Ascending aorta (tissue), 2 donors: Measurements from ENCODE around the gene KDM6A. TPM values are rescaled to one million over a fixed set of nuclear protein-coding genes. Genes with fewer than 3 reads are reported as not detected.
"Not testable (repeated sequence)": the region's sequence is repeated elsewhere in the genome, so short reads cannot be mapped to it uniquely, and the experiment has no call there.

Source experiments
- DNase-seq, 2 donors: peaks; one replicate each; pipeline ENCODE4 v3.0.0-alpha.2; 2019; ENCODE audit warnings: low spot score in 2 of 2
- H3K27ac ChIP-seq, 2 donors: fragments of 200-600 bp; sonication (generic); one replicate each; pipeline ENCODE4 v1.5.1; 2016 to 2017; ENCODE audit warnings: mild to moderate bottlenecking in 1 of 2
- H3K27me3 ChIP-seq: fragments of 200-600 bp; sonication (generic); one replicate; pipeline ENCODE4 v1.5.1; 2017
- H3K36me3 ChIP-seq, 2 donors: fragments of 200-600 bp; sonication (generic); one replicate each; pipeline ENCODE4 v1.5.1; 2016
- H3K4me1 ChIP-seq, 2 donors: fragments of 200-600 bp; sonication (generic); one replicate each; pipeline ENCODE4 v1.5.1; 2016 to 2017; ENCODE audit warnings: mild to moderate bottlenecking in 1 of 2
- H3K4me3 ChIP-seq, 2 donors: fragments of 200-600 bp; sonication (generic); one replicate each; pipeline ENCODE4 v1.5.1; 2016 to 2017; ENCODE audit warnings: mild to moderate bottlenecking in 1 of 2
- H3K9me3 ChIP-seq, 2 donors: fragments of 200-600 bp; sonication (generic); one replicate each; pipeline ENCODE4 v1.5.1; 2016
- intact Hi-C: fragments of 100-400 bp; cut with DNase I; formaldehyde crosslinking; loops from one replicate; pipeline ENCODE4 v1.15.1; 2023
- total RNA-seq: library from RNA; depleted of rRNA; stranded (reverse); fragments of >200 nt; gene quantifications from one replicate; pipeline ENCODE4 v1.1.0, GENCODE V29; 2016
- TF ChIP-seq, protein P1 (sequence below), 3 experiments: fragments of 200-600 bp in 2 of 3; fragments of 450-650 bp in 1 of 3; sonication (generic) in 2 of 3; IDR thresholded peaks; one replicate each; pipeline ENCODE4 v1.5.1; 2016 to 2019; ENCODE audit warnings: antibody characterized with exemption in 3 of 3, mild to moderate bottlenecking in 1 of 3, moderate library complexity in 1 of 3

KDM6A gene
- total RNA-seq, 1 donor from 2014 or later, result 16.3 TPM

DNA sequence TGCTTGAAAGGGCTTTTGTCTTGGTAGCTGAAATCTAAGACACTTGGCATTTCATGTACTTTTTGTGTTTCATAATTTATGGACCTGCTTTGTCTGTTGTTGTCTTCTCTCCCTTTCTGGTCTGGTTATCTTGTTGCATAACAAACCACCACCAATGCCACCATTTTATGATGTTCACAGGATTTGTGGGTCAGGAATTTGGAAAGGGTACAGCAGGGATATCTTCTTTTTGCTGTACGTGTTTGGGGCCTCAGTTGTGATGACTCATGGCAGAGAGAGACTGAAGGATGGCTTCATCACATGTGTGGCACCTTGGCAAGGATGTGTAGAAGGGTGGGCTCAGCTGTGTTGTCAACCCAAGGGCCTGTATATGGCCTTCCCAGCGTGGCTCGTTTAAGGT, 35.2 kb downstream of the KDM6A start:
- Histone ChIP-seq H3K4me1 (peaks cover 6 to 13% of the 10 kb centered on the region in 2 donors), H3K27me3 (no peaks in the 10 kb centered on the region), H3K36me3 (no peaks in the 10 kb centered on the region), H3K9me3 (no peaks in the 10 kb centered on the region), H3K4me3 (no peak overlapping the region), H3K27ac (no peak overlapping the region)
- TF ChIP-seq, protein P1, sequence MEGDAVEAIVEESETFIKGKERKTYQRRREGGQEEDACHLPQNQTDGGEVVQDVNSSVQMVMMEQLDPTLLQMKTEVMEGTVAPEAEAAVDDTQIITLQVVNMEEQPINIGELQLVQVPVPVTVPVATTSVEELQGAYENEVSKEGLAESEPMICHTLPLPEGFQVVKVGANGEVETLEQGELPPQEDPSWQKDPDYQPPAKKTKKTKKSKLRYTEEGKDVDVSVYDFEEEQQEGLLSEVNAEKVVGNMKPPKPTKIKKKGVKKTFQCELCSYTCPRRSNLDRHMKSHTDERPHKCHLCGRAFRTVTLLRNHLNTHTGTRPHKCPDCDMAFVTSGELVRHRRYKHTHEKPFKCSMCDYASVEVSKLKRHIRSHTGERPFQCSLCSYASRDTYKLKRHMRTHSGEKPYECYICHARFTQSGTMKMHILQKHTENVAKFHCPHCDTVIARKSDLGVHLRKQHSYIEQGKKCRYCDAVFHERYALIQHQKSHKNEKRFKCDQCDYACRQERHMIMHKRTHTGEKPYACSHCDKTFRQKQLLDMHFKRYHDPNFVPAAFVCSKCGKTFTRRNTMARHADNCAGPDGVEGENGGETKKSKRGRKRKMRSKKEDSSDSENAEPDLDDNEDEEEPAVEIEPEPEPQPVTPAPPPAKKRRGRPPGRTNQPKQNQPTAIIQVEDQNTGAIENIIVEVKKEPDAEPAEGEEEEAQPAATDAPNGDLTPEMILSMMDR (IDR thresholded peaks at IDR 0.05), result no peak
- no peak for DNase-seq
- intact Hi-C loops, result no loop called here

DNA sequence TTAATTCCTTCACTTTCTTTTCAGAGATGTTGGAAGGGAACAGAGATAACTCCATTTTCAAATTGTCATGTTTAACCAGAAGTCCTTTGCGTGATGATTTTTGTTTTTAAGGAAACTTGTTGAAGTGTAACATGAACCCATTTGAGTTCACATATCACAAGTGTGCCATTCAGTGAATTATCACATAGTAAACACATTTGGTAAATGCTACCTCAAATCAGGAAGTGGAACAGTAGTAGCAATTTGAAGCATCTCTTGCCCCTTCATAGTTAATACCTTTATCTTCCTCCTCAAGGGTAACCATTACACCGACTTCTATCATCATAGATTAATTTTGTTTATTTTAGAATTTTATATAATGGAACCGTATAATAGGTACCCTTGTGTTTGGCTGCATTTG, 35.8 kb downstream of the KDM6A start:
- TF ChIP-seq, protein P1 (IDR thresholded peaks at IDR 0.05), result no peak
- no peak overlapping the region for H3K4me3 ChIP-seq
- H3K4me1 ChIP-seq, result peaks cover 6 to 16% of the 10 kb centered on the region in 2 donors
- no peak for DNase-seq
- no peaks in the 10 kb centered on the region for H3K27me3 ChIP-seq
- H3K36me3 ChIP-seq, result no peaks in the 10 kb centered on the region
- H3K27ac ChIP-seq, result no peak overlapping the region
- intact Hi-C loops, result no loop called here
- no peaks in the 10 kb centered on the region for H3K9me3 ChIP-seq

DNA sequence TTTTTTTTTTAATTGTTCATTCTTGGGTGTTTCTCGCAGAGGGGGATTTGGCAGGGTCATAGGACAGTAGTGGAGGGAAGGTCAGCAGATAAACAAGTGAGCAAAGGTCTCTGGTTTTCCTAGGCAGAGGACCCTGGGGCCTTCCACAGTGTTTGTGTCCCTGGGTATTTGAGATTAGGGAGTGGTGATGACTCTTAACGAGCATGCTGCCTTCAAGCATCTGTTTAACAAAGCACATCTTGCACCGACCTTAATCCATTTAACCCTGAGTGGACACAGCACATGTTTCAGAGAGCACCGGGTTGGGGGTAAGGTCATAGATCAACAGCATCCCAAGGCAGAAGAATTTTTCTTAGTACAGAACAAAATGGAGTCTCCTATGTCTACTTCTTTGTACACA, 37.5 kb downstream of the KDM6A start:
- H3K4me3 ChIP-seq, H3K27ac ChIP-seq, H3K9me3 ChIP-seq, intact Hi-C loops, H3K27me3 ChIP-seq, H3K36me3 ChIP-seq, DNase-seq: not testable (repeated sequence)
- H3K4me1 ChIP-seq, result peaks cover 0 to 12% of the 10 kb centered on the region in 2 donors

DNA sequence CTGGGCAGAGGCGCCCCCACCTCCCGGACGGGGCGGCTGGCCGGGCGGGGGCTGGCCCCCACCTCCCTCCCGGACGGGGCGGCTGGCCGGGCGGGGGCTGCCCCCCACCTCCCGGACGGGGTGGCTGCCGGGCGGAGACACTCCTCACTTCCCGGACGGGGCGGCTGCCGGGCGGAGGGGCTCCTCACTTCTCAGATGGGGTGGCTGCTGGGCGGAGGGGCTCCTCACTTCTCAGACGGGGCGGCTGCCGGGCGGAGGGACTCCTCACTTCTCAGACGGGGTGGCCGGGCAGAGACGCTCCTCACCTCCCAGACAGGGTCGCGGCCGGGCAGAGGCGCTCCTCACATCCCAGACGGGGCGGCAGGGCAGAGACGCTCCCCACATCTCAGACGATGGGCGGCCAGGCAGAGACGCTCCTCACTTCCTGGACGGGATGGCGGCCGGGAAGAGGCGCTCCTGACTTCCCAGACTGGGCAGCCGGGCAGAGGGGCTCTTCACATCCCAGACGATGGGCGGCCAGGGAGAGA, 38.1 kb downstream of the KDM6A start:
- intact Hi-C loops, DNase-seq, H3K27me3 ChIP-seq, H3K4me3 ChIP-seq, H3K27ac ChIP-seq, H3K36me3 ChIP-seq, H3K9me3 ChIP-seq: not testable (repeated sequence)
- peaks cover 0 to 16% of the 10 kb centered on the region in 2 donors for H3K4me1 ChIP-seq

DNA sequence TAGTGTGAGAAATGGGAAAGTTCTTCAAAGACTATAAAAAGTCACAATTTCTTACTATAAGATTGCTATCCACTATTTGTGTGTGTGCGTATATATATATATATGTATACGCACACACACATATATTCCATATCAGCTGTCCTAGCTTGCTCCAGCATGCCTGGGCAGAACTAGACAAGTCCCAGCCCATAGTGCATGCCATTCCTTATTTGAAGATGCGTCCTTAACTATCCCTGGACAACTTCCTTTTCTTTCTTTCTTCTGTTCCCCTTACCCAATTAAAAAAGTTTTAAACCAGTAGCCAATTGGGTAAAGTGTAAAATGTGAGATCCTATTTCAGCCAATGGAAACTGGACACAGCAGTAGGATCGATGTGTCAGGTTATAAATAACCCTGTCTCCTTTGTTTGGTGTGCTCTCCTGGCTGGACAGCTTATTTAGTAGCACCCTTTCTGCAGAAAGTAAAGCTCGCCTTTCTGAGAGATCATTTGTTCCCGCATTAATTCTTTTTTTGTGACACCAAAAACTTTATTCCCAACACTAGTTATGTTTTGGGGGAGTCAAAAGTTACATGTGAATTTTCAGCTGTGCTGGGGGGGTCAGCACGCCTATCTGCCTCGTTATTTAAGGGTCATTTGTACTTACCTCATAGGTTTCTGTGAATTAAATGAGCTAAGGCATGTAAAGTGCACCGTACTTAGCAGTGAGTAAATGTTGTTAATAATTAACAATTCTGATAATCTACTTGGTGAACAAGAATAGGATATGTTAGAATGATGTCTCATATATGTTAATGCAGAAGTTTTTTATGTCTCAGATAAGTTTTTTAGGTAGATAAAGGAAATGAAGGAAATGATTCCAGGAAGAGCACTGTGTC, 40.9 kb downstream of the KDM6A start:
- H3K4me3 ChIP-seq, result no peak overlapping the region
- TF ChIP-seq, protein P1 (IDR thresholded peaks at IDR 0.05), result no peak
- no peaks in the 10 kb centered on the region for H3K36me3 ChIP-seq
- intact Hi-C loops, result no loop called here
- H3K9me3 ChIP-seq, result no peaks in the 10 kb centered on the region
- H3K27ac ChIP-seq, result no peak overlapping the region
- no peaks in the 10 kb centered on the region for H3K27me3 ChIP-seq
- no peak for DNase-seq
- peaks cover 0 to 16% of the 10 kb centered on the region in 2 donors for H3K4me1 ChIP-seq

DNA sequence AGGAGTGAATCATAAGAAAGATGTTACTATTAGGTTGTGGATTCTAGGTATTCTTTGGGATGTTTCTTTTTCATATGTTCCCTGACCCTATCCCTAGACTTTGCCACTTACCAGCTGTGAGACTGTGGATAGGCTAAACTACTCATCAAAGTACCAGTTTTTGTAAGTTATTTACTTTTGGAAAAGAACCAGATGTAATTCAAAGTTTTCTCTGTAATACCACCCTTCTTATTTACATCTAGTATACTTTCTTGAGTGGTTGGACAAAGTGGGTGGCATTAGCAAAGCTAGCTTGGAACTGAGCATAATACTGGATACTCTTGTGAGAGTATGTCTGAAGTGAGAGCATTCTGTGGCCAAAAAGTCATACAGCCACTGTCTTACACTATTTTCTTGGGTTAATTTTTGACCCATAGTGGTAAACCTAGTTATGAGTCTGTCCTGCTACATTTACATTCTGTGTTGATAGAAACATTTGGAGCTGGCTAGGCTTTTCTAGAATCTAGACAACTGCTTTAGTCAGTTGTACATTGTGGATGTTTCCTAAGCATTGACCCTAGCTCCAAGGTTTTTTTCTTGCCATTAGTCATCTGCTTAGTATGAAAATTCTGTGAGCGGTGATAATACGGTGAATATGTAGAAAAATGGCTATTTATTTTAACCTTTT, 41.7 kb downstream of the KDM6A start:
- Histone ChIP-seq H3K4me3 (peak overlapping the region in 1 of 2 donors; percentile 2), H3K9me3 (no peaks in the 10 kb centered on the region), H3K27ac (no peak overlapping the region), H3K27me3 (no peaks in the 10 kb centered on the region), H3K4me1 (peaks cover 0 to 16% of the 10 kb centered on the region in 2 donors), H3K36me3 (no peaks in the 10 kb centered on the region)
- TF ChIP-seq, protein P1 (IDR thresholded peaks at IDR 0.05), result no peak
- intact Hi-C loops, result no loop called here
- DNase-seq, result no peak
